ENCODE measurements around the gene GAB2.
"Not testable (repeated sequence)": the region's sequence is repeated elsewhere in the genome, so short reads cannot be mapped to it uniquely, and the experiment has no call there.

The GAB2 gene

DNA sequence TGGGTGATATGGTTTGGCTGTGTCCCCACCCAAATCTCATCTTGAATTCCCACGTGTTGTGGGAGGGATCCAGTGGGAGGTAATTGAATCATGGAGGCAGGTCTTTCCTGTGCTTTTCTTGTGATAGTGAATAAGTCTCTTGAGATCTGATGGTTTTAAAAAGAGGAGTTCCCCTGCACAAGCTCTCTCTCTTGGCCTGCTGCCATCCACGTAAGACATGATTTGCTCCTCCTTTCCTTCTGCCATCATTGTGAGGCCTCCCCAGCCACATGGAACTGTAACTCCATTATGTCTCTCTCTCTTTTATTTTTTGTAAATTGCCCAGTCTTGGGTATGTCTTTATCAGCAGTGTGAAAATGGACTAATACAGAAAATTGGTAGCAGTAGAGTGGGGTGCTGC lies 145.8 kb downstream of the GAB2 start:
- DNase-seq, result not testable (repeated sequence)

- DNase-seq, result no peak
Measured at GRCh38 chr11:78270971-78271370, 146.6 kb downstream of the GAB2 start.

GRCh38 chr11:78269806-78270205 lies 147.8 kb downstream of the GAB2 start:
- DNase-seq, result no peak

DNA sequence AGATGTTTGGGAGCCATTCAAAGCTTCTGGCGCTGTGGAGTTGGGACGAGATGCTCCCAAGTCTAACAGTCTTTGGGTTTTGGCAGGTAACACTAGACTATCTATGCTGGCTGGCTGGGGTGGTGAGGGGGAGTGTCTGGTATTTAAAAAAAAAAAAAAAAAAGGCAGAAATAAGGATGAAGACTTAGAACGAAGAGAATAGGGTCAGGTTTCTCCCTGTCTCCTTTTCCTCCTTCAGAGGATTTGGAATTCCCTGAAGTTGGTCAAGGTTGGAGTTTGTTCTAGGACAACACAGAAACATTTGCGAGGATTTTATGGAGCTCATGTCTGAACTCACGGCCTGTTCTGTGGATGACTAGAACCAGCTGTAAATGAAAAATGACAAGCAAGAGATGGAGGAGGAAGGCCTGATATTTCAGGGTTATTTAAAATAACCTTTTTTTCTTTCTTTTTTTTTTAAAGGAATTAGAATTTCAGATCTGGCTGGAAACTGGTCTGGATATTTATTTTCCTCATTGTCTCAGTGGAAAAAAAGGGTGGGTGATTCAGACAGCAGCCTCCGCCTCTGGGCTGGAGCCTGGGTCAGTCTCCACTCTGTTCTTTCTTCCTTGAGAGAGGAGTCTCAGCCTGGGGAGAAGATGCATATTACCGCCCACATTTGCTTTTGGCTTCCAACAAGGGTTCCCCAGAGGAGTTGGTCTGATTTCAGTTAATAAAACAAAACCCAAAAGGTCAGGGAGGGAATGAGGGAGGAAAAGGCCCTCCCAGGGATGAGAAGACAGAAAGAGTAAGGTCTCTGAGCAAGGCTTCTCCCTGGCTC lies 148.8 kb downstream of the GAB2 start:
- DNase-seq, result no peak

- no peak for DNase-seq
Measured at GRCh38 chr11:78266451-78266850, 151.2 kb downstream of the GAB2 start.

GRCh38 chr11:78265326-78265725 lies 152.3 kb downstream of the GAB2 start:
- no peak for DNase-seq

GRCh38 chr11:78262691-78263090 lies 154.9 kb downstream of the GAB2 start:
- DNase-seq, result no peak

- DNase-seq, result no peak
Measured at GRCh38 chr11:78262238-78262637, 155.4 kb downstream of the GAB2 start.

DNA sequence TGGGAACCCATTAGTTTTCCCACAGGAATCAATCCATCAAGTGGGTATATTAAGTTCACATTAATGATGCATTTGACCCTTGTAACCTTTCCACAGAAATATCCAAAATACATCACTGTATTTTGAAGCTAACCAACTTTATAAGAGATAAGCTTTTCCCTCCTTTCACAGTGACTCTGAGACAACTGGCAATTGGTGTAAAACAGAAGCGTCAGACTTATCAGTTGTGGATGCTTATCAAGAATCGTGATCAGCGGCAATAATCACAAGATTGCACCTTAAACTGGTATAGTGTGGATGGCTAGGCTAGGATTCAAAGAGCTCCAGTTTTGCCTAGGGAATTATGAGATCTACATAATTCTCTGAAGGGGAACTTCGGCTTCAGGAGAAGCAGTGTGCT lies 155.8 kb downstream of the GAB2 start:
- no peak for DNase-seq

GRCh38 chr11:78261367-78261766 lies 156.3 kb downstream of the GAB2 start:
- no peak for DNase-seq

- DNase-seq, result no peak
Measured at GRCh38 chr11:78259777-78260487, 157.7 kb downstream of the GAB2 start.

- DNase-seq, result no peak
Measured at GRCh38 chr11:78257654-78258053, 160.0 kb downstream of the GAB2 start.

DNA sequence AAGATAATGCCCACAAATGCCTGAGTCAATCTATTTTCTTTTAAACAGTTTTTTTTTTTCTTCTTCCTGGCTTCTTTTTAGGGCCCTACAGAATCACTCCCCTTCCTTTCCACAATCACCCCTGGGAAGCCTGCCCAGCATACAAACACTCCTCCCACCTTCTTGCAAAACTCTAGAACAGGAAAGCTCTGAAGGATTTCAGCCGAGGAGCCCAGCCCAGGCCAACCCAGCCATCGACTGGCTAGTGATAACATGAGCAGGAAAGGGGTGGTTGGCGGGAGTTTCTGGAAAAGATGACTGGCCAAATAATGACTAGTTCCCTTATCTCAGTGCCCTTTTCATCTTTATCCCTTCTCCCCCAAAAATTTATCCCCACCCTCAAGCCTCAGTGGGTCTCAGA lies 160.7 kb downstream of the GAB2 start:
- DNase-seq, result no peak

- DNase-seq, result no peak
Measured at GRCh38 chr11:78255919-78256318, 161.7 kb downstream of the GAB2 start.

DNA sequence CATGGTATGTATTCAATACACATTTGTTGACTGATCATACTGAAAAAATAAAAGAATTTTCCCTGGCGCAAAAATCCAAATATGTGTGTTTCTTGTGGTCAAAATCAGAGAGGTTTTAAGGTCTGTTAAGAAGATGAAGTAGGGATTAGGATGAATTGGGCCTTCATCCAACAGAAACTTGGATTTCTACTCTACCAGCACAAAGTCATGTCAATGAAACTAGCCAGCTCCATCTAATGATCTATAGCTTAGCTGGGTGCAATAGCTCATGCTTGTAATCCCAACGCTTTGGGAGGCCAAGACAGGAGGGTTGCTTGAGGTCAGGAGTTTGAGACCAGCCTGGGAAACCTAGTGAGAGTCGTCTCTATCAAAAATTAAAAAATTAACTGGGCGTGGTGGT lies 163.4 kb downstream of the GAB2 start:
- DNase-seq, result no peak

DNA sequence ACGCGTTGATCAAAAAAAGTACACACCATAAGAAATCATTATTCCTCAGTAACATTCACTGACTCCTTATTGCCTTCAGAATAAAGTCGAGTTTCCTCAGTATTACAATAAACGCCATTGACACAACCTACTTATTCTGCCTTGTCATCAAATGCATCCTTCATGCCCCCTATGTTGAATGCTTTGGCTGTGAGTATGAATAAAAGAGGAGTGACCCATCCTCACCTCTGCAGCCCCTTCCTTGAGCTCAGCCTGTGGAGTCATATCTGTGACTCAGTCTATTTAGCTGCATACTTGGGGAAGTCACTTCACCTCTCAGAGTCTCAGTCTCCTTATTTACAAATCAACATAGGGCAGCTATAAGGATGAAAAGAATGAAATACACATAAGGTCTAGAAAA lies 163.8 kb downstream of the GAB2 start:
- DNase-seq, result no peak

DNA sequence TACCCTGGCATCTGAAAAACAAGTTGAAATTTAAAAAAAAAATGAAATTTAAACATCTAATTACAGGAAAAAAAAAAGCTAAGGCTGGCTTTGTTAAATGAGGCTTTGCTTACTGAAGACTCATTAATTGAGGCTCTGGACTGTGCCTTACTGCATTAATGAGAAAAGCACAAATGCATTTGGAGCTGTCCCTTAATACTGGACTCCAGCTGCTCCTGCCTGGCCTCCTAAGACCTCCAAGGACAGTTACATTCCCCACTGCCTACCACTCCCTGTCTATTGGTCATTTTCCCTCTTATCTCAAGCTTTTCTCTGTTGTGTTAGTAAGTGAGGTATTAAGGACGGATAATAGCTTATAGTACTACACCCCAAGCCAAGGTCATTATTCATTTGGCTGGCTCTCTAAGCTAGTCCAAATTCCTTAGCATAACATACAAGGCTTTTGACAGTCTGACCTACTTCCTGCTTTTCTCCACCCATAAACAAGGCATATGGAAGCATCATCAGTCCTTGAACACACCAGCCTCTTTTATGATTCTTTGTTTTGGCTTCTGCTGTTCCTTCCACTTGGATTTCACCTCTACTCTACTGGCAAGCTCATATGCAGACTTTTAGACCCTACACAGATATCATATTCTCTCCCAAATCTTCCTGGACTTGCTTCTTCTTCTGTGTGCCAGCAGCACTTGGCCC lies 166.4 kb downstream of the GAB2 start:
- no peak for DNase-seq

- no peak for DNase-seq
Measured at GRCh38 chr11:78250099-78250498, 167.5 kb downstream of the GAB2 start.

GRCh38 chr11:78248903-78249302 lies 168.7 kb downstream of the GAB2 start:
- no peak for DNase-seq

DNA sequence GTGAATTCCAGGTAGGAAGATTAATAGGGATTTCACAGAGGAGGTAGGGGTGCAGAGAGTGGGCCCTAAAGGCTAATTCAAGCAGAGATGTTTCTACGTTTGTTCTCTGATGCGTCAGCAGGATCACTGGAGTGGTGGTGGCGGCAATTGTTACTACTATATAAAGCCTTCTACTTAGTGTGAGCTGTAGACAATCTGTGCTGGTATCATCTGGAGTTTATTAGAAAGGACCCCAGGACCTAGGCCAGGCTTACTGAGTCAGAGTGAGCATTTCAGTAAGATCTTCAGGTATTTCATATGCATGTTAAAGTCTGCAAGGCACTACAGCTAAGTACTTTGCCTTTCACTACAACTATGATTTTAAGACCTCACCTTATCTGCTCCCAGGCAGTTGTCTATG lies 169.4 kb downstream of the GAB2 start:
- DNase-seq, result no peak

- no peak for DNase-seq
Measured at GRCh38 chr11:78244546-78245255, 172.9 kb downstream of the GAB2 start.

DNA sequence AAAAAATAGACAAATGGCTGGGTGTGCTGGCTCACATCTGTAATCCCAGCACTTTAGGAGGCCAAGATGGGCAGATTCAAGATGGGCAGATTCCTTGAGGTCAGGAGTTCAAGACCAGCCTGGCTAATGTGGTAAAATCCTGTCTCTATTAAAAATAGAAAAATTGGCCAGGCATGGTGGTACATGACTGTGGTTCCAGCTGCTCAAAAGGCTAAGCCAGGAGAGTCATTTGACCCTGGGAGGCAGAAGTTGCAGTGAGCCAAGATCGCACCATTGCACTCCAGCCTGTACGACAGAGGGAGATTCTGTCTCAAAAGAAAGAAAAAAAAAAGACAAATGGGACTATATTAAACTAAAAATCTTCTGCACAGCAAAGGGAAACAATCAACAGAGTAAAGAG lies 173.5 kb downstream of the GAB2 start:
- no peak for DNase-seq

GRCh38 chr11:78241475-78241874 lies 176.1 kb downstream of the GAB2 start:
- no peak for DNase-seq
